Thymus (tissue), 11 donors: ENCODE measurements around the gene MED7. TPM values are rescaled to one million over a fixed set of nuclear protein-coding genes. Genes with fewer than 3 reads are reported as not detected.

Experiments
- DNase-seq, 9 donors: peaks; one replicate each; pipeline ENCODE4 v3.0.0-alpha.2; 2013; ENCODE audit warnings: low spot score in 9 of 9, low read depth in 6 of 9, missing footprints in 1 of 9
- H3K27ac ChIP-seq, 2 donors: one replicate each; pipeline ENCODE4 v1.5.1; 2013; ENCODE audit warnings: control low read depth in 1 of 2, low read depth in 1 of 2, low read length in 1 of 2, mild to moderate bottlenecking in 1 of 2, moderate library complexity in 1 of 2
- H3K27me3 ChIP-seq, 2 donors: one replicate each; pipeline ENCODE4 v1.5.1; 2013; ENCODE audit warnings: low read length in 1 of 2; ENCODE audit not compliant: control insufficient read depth in 2 of 2, insufficient read depth in 1 of 2
- H3K36me3 ChIP-seq, 2 donors: one replicate each; pipeline ENCODE4 v1.5.1; 2013; ENCODE audit warnings: low read length in 1 of 2, mild to moderate bottlenecking in 1 of 2, moderate library complexity in 1 of 2; ENCODE audit not compliant: control insufficient read depth in 2 of 2, insufficient read depth in 2 of 2
- H3K4me1 ChIP-seq, 2 donors: one replicate each; pipeline ENCODE4 v1.5.1; 2013; ENCODE audit warnings: low read length in 2 of 2; ENCODE audit not compliant: control insufficient read depth in 2 of 2, insufficient read depth in 2 of 2
- H3K4me3 ChIP-seq, 2 donors: one replicate each; pipeline ENCODE4 v1.5.1; 2013; ENCODE audit warnings: low read length in 2 of 2, control low read depth in 1 of 2, mild to moderate bottlenecking in 1 of 2
- H3K9me3 ChIP-seq, 2 donors: one replicate each; pipeline ENCODE4 v1.5.1; 2013; ENCODE audit warnings: low read length in 1 of 2, mild to moderate bottlenecking in 1 of 2; ENCODE audit not compliant: control insufficient read depth in 2 of 2, insufficient read depth in 1 of 2
- WGBS: extraction: QIAGEN DNeasy Blood & Tissue Kit; methylation state at CpG from one replicate; pipeline ENCODE4 v1.1.7; 2013; 5-methylcytosine and 5-hydroxymethylcytosine counted together
- polyA plus RNA-seq: library from polyadenylated mRNA; stranded (reverse); fragments of 200-250 nt; gene quantifications from one replicate; pipeline ENCODE4 v1.2.3, GENCODE V29; 2013
- total RNA-seq: library from RNA; stranded (reverse); fragments of 120-200 nt; gene quantifications from one replicate; pipeline ENCODE4 v1.2.4, GENCODE V29; 2013
- donor health status: healthy.

Gene MED7
- total and polyA plus RNA-seq, 2 donors, result 17.0 to 40.2 TPM

DNA sequence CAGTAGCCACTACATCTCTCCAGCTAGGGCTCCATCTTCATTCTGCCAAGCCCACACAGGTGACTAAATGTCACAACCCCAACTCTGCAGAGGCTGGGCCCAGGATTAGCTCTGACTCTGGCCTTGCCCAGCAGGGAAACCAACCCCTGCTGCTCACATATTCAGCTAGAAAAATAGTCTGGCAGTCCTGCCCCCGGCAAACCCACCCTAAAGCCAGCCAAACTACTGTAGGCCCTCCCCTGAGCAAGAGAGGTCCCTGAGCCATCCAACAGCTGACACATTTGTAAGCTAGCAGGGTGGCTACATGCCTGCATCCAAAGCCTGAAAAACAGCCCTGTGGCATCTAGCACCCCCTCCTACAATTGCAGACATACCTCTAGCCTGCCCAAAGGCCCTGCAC is 22.6 kb downstream of the MED7 start:
- Histone ChIP-seq H3K4me3 (no peak overlapping the region), H3K9me3 (peaks cover 0 to 7% of the 10 kb centered on the region in 2 donors), H3K4me1 (peaks cover 0 to 15% of the 10 kb centered on the region in 2 donors), H3K27ac (no peak overlapping the region), H3K36me3 (no peaks in the 10 kb centered on the region), H3K27me3 (no peaks in the 10 kb centered on the region)
- no peak for DNase-seq
- WGBS, result 94% methylated on average over 1 of the region's 1 CpG

GRCh38 chr5:157116483-157116954 is 26.1 kb downstream of the MED7 start:
- H3K36me3 ChIP-seq, result no peaks in the 10 kb centered on the region
- peak in 7 of 9 donors; percentile 11 to 52 (median 29) for DNase-seq
- H3K4me1 ChIP-seq, result peaks cover 0 to 17% of the 10 kb centered on the region in 2 donors
- WGBS, result 72% methylated on average over 6 of the region's 6 CpGs
- no peak overlapping the region for H3K4me3 ChIP-seq
- peak overlapping the region in 1 of 2 donors; percentile 72 for H3K27ac ChIP-seq
- peaks cover 0 to 7% of the 10 kb centered on the region in 2 donors for H3K9me3 ChIP-seq
- no peaks in the 10 kb centered on the region for H3K27me3 ChIP-seq

- Histone ChIP-seq H3K27ac (no peak overlapping the region), H3K4me3 (no peak overlapping the region), H3K4me1 (peaks cover 0 to 17% of the 10 kb centered on the region in 2 donors), H3K9me3 (peaks cover 0 to 2% of the 10 kb centered on the region in 2 donors), H3K27me3 (no peaks in the 10 kb centered on the region), H3K36me3 (no peaks in the 10 kb centered on the region)
- 92% methylated on average over 1 of the region's 1 CpG for WGBS
- no peak for DNase-seq
Measured at GRCh38 chr5:157115502-157115901, 27.2 kb downstream of the MED7 start.

DNA sequence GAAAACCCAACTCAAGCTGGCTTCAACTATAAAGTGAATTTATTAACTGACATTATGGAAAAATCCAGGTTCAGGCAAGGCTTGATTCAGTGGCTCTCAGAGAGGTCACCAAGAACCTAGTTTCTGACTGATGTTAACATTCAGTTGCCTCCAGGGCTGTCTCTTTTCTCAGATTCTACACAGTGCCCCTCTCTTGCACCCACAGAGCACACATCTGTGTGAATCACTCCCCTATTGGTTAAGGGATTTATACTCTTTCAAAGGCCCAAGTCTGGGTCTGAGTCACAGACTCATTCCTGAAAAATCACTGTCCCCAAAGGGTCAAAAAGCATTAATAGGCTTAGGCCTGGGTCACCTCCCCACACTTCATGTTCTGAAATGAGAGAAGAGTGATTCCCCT is 27.7 kb downstream of the MED7 start:
- H3K4me1 ChIP-seq, result peaks cover 0 to 17% of the 10 kb centered on the region in 2 donors
- no peaks in the 10 kb centered on the region for H3K36me3 ChIP-seq
- no peaks in the 10 kb centered on the region for H3K27me3 ChIP-seq
- H3K27ac ChIP-seq, result no peak overlapping the region
- no peaks in the 10 kb centered on the region for H3K9me3 ChIP-seq
- H3K4me3 ChIP-seq, result no peak overlapping the region
- no peak for DNase-seq

GRCh38 chr5:157113002-157113401 is 29.7 kb downstream of the MED7 start:
- Histone ChIP-seq H3K27me3 (no peaks in the 10 kb centered on the region), H3K9me3 (no peaks in the 10 kb centered on the region), H3K4me3 (no peak overlapping the region), H3K27ac (no peak overlapping the region), H3K4me1 (peaks cover 2 to 29% of the 10 kb centered on the region in 2 donors), H3K36me3 (no peaks in the 10 kb centered on the region)
- 65% methylated on average over 5 of the region's 5 CpGs for WGBS
- DNase-seq, result no peak

GRCh38 chr5:157109744-157110143 is 32.9 kb downstream of the MED7 start:
- Histone ChIP-seq H3K4me3 (no peak overlapping the region), H3K27ac (peak overlapping the region; percentile 64 to 84), H3K36me3 (no peaks in the 10 kb centered on the region), H3K27me3 (no peaks in the 10 kb centered on the region), H3K9me3 (no peaks in the 10 kb centered on the region), H3K4me1 (peaks cover 2 to 15% of the 10 kb centered on the region in 2 donors)
- DNase-seq, result peak in 6 of 9 donors; percentile 6 to 65 (median 25)
- WGBS, result 50% methylated on average over 1 of the region's 1 CpG

- Histone ChIP-seq H3K4me3 (no peak within 1 kb of the TSS), H3K27me3 (no peaks in the 10 kb centered on the region), H3K36me3 (no peaks in the 10 kb centered on the region), H3K9me3 (no peaks in the 10 kb centered on the region), H3K27ac (peak within 1 kb of the TSS; percentile 64 to 84), H3K4me1 (peaks cover 2 to 15% of the 10 kb centered on the region in 2 donors)
- DNase-seq, result peak in 8 of 9 donors; percentile 29 to 83 (median 56)
- WGBS, result 18% methylated on average over 4 of the region's 4 CpGs
Measured at GRCh38 chr5:157108976-157109375, 33.7 kb downstream of the MED7 start, which contains the start of gene HAVCR2. Gene HAVCR2, minus strand, starts transcription at chr5:157109044. Its CDS starts 61 bp downstream, at chr5:157108983.

DNA sequence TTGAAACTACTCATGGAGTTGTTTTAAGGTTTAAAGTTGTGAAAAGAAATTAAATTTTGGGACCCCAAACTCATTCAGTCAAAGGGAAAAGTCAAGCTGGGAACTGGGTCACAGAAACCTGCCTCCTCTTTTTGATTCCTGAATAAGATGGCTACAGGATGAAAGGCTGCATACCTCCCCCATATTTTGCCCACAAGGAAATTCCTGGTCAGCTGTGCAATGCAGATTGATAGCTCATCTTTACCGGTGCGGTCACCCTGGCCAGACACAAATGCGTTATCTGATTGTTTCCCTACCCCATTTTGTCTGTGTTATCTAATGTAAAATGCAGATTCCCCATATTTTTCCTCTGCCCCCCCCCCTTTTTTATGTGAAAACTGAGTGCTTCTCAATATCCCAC is 35.2 kb downstream of the MED7 start:
- no peak overlapping the region for H3K27ac ChIP-seq
- DNase-seq, result no peak
- WGBS, result 83% methylated on average over 3 of the region's 3 CpGs
- no peaks in the 10 kb centered on the region for H3K27me3 ChIP-seq
- no peaks in the 10 kb centered on the region for H3K36me3 ChIP-seq
- H3K9me3 ChIP-seq, result no peaks in the 10 kb centered on the region
- peaks cover 2 to 15% of the 10 kb centered on the region in 2 donors for H3K4me1 ChIP-seq
- H3K4me3 ChIP-seq, result peak overlapping the region in 1 of 2 donors; percentile 10

DNA sequence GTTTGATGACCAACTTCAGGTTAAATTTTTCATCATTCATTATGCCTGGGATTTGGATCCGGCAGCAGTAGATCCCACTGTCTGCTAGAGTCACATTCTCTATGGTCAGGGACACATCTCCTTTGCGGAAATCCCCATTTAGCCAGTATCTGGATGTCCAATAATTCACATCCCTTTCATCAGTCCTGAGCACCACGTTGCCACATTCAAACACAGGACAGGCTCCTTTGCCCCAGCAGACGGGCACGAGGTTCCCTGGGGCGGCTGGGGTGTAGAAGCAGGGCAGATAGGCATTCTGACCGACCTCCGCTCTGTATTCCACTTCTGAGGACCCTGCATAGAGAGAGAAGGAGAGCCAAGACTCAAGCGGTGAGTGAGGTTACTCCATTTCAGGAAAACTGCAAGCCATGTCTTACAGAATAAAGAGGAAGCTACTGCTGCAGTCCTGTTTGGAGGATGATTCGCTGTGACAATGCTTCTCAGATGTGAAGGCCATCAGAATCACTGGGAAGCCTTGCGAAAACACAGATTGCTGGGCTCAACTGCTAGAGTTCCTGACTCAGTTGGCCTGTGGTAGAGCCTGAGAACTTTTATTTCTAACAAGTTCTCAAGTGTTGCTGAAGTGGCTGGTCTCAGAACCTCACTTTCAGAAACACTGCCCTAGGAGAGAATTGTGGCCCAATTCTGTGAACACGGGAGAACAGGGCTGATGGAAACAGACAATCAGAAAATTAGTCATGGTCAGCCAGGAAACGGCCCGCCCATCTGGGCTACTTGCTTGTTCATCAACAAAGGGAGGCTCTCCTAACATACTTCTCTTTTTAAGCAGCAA is 35.8 kb downstream of the MED7 start:
- no peaks in the 10 kb centered on the region for H3K36me3 ChIP-seq
- H3K27ac ChIP-seq, result peak overlapping the region in 1 of 2 donors; percentile 5
- no peak overlapping the region for H3K4me3 ChIP-seq
- WGBS, result 79% methylated on average over 14 of the region's 14 CpGs
- H3K4me1 ChIP-seq, result peaks cover 2 to 15% of the 10 kb centered on the region in 2 donors
- no peak for DNase-seq
- H3K9me3 ChIP-seq, result no peaks in the 10 kb centered on the region
- no peaks in the 10 kb centered on the region for H3K27me3 ChIP-seq
